ENCODE results near the gene DCTPP1. TPM values are rescaled to one million over a fixed set of nuclear protein-coding genes. Genes with fewer than 3 reads are reported as not detected.

DCTPP1 gene
- total and polyA plus RNA-seq, 9 of the 15 experiments (the other 6 are each of a cell fraction or from before 2014, with no cell fraction given) = 45.0 to 132 (median 80.6) TPM

GRCh38 chr16:30443631-30444030, 13.8 kb upstream of the DCTPP1 start:
- WGBS (ENCODE audit: insufficient coverage, low coverage, missing lambda C conversion rate) = 60% methylated on average over 2 of the region's 2 CpGs
- Histone ChIP-seq H3K4me3 (peak overlapping the region; percentile 82), H4K20me1 (replicated peaks; ENCODE audit: control insufficient read depth, insufficient read depth, low read length) (0 out of 2 replicates have a peak, but pooled peaks cover 7% of the 10 kb centered on the region), H2AFZ (ENCODE audit: low read depth, low read length) (no peak overlapping the region), H3K9ac (ENCODE audit: insufficient read depth in 1 of 2, low read depth in 2 of 2, low read length in 2 of 2) (peak overlapping the region in 1 of 2 experiments; percentile 93; a peak in 2 of 4 replicates), H3K9me1 (ENCODE audit: control insufficient read depth, insufficient read depth, low read length) (no peaks in the 10 kb centered on the region), H3K4me2 (ENCODE audit: insufficient read depth, low read length) (peak overlapping the region; percentile 100), H3K9me3 (replicated peaks; ENCODE audit: control insufficient read depth, insufficient read depth, low read depth, low read length) (no peaks in the 10 kb centered on the region), H3K27me3 (ENCODE audit: control insufficient read depth in 2 of 2, insufficient read depth in 2 of 2, low read length in 2 of 2) (no peaks in the 10 kb centered on the region), H3K79me2 (ENCODE audit: control insufficient read depth, insufficient read depth, low read length) (peaks cover 33% of the 10 kb centered on the region), H3K4me1 (replicated peaks in 1 of 2; ENCODE audit: control insufficient read depth in 2 of 2, insufficient read depth in 2 of 2, low read length in 2 of 2) (peaks cover 6 to 13% of the 10 kb centered on the region in 2 experiments; a peak in 3 of 5 replicates), H3K27ac (ENCODE audit: extremely low read depth, low read depth, low read length) (no peak overlapping the region), H3K36me3 (ENCODE audit: control insufficient read depth, insufficient read depth, low read length) (peaks cover 23% of the 10 kb centered on the region)
- no peak for FAIRE-seq
- TF ChIP-seq CBX1 (IDR thresholded peaks at IDR 0.05; ENCODE audit: low read depth) (no peak), NR2C2 (CRISPR knock-in tag; IDR thresholded peaks at IDR 0.05) (no peak), NR2C2 (tag; IDR thresholded peaks at IDR 0.05) (0 out of 2 replicates have a peak, but pooled peaks have one; percentile 31), ZNF253 (CRISPR knock-in tag; conservative IDR thresholded peaks at IDR 0.05) (no peak), HMG20A (CRISPR knock-in tag; conservative IDR thresholded peaks at IDR 0.05) (no peak), GATAD2B (IDR thresholded peaks at IDR 0.05; ENCODE audit: borderline replicate concordance) (no peak), CEBPB (tag; IDR thresholded peaks at IDR 0.05) (0 out of 2 replicates have a peak, but pooled peaks have one; percentile 16)
- no peak for DNase-seq (ENCODE audit: extremely low read depth in 1 of 4, low spot score in 3 of 4)
- in situ Hi-C loops (cut with MboI) = no loop called here
- no peak for ATAC-seq
- POLR2A ChIA-PET = interaction anchor here (0.6 to 2.7 kb wide), 9 partner anchors 11 to 378 kb away, joined by 3 to 16 read pairs (median 4); partner anchors contain the start of genes ALDOA, DCTPP1 and PRR14
- intact Hi-C loops (cut with micrococcal nuclease) = loop anchor here (2.0 kb wide), 1 partner anchor 83 kb away; the partner anchor contains the start of gene ZNF768
- BruUV-seq (replicated peaks) = no TSS peak
- CTCF ChIA-PET (ENCODE audit: low intra/inter-chr PET ratio) = interaction anchor here (0.6 kb wide), 1 partner anchor 84 kb away, joined by 3 read pairs; no protein-coding TSS in a partner anchor

All from K562 (cell line).